Fibroblast of skin of right quadriceps (primary cell): Measurements from ENCODE around the gene SNPH.

Source experiments
- DNase-seq: peaks from one replicate; pipeline ENCODE4 v3.0.0-alpha.2; 2013

Gene SNPH

DNA sequence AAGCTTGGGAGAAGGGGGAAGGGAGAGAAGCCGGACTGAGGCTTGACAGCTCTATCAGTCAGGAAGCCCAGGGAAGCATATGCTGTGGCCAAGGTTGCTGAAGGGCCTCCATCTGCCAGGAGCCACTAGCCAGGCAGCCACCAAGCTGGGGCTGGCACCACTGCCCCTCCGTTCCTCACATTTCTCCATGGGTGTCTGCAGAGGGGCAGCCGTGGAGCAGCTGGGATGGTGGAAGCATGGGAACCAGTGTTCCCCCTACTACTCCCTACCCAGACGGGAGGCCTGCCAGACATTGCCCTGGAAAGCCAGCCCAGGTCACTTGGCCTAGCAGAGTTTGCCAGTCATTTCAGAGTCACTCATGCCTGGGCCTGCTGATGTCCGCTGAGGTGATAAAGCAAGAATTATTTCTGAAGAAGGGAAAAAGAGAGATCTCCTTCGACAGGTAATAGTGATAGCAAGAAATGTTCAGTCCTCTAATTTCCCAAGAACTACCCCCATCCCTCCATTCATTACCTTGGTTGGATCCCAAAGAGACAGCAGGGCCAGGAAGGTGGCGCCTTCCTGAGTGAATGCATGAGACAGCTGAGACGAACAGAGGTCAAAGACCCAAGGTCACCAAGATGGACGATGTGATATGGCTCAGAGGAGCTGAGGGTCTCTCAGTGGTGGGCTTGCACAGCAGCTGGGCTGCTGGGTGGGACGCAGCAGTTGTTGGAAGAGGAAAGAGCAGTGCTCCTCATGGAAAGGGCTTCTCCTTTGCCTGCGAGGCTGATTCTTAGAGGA lies 21.9 kb downstream of the SNPH start:
- DNase-seq, result no peak

DNA sequence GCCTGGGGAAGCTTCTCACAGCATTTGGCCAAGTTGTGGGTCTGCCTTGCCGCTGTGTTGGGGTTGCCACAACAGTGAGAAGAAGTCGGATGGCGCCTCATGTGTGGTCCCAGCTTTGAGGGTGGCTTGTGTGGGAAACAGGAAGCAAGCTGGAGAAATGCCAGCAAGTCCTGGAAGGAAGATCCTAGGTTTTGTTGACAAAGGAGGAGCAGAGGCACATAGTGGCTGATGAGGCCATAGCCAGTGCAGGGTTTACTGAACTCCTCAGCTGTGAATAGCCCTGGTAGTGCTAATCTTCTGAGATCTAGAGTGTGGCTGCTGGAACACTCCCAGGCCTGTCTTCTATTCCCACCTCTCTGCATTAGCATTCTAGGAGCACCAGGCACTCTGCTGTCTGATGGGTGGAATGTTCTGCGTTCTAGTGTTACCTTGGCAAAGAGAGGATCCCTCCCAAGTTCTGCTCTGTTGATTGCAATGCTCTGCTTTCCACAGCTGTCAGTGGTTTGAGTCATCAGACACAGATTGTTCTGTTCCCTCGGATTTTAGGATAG lies 25.2 kb downstream of the SNPH start:
- DNase-seq, result peak; percentile 39

DNA sequence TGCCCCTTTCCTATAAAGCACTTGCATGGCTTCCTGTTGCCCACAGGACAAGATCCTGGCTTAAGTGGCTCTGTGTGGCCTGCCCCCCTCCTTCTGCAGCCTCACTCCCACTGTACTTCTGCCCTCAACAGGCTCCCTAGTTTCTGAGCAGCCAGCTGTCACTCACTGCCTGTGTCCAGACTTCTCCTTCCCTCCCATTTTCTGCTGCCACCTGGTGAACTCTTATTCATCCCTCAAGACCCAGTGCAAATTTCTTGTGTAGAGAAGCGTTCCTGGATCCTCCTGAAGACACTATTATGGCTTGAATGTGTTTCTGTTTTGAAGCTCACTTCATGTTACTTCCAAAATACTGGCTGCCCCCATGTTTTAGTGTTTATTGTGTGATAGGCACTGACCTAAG lies 26.5 kb downstream of the SNPH start:
- DNase-seq, result no peak

DNA sequence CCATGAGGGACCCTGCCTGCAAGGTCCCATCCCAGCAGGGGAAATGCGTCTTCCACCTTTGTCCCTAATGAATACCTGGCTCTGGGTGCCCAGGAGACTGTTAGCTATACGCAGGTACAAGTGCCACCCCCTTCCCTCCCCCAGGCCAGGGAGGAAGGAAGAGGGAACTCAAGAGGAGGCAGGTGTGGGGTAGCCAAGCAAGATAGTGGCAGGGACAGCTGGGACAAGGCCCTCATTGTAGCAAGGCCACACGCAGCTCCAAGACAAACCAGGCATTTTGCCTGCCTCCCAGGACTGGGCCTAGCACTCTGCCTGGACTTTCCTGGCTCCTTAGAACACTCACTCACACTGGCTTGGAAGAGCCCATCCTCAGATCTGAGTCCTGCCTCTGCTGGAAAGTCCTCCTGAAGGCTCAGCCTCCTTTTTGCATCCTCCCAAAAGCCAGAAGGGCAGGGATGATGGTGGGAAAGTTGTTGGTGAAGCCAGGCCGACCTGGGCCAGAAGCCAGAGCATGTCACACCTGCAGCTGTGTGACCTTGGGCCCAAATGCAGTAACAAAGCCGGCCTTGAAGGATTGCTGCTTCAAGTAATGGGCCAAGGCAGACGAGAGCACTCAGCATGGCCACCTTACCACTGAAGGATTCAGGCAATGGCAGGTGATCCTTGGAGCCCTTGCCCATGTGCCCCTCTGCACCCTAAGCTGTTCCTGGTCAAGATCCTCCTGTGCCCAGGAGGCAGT lies 27.7 kb downstream of the SNPH start:
- DNase-seq, result no peak

DNA sequence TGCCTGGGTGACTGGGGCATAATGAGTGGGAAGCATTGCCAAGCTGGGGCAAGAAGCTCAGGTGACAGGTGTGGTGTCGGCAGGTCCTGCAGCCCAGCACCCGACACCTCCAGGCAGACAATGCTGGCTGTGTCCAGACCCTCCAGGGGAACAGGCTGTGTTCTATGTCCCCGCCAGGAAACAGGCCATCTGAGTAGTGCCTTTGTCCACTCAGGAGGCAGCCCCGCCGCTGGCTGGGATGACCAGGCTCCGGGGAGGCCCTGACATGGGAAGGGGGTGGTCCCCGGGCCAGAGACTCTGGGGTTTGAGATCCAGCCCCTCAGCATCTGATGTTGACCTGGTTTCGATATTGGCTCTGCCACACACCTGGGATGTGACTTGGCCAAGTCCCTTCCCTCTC lies 28.4 kb downstream of the SNPH start:
- DNase-seq, result no peak

DNA sequence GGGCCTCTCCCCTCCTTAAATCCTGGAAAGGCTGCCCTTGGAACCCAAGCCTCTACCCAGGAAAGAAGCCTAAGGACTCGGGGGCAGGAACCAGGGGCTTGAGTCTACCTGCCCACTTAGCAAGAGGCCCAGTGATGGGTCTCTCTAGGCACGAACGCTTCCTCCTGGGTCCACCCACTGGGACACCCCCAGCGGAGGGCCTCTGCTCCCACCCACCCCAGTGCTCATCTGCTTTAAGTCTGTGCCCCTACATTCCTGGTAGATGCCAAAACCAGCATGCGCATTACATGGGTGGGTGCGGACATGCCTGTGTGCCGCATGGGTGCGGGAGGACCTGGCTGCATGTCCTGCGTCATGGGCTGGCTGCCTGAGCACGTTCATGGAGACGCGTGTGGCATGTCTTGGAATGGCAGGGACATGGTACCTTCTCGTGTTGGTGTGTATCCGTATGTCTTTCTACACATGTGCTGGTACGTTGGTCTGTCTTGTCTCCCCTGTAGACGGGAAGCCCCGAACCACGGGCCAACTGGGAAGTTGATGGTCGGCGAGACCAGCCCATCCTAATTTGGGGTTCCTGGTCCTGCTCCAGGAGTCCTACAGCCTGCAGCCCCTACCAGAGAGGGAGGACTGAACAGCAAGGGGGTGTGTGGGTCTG lies 29.3 kb downstream of the SNPH start:
- DNase-seq, result no peak

DNA sequence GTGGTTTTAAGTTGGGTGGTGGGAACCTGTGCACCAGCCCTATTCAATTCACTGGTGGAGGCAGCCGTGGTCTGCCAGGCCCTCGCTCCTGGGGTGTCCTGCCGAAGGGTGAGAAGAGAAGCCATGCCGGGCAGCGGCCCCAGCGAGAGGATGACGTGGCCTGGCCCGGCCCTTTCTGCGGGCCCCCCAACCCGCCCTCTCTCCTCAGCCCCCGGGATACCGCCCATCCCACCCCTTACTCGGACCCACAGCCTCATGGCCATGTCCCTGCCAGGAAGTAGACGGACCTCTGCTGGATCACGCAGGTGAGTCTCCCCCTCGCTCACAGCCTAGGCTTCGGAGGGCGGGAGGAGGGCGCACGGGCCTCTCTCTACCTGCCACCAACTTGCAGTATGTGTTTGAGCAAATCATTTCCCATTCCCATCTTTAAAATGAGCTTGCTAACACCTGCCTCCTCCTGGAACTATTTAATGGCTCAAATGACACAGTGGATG lies 30.1 kb downstream of the SNPH start:
- DNase-seq, result no peak

DNA sequence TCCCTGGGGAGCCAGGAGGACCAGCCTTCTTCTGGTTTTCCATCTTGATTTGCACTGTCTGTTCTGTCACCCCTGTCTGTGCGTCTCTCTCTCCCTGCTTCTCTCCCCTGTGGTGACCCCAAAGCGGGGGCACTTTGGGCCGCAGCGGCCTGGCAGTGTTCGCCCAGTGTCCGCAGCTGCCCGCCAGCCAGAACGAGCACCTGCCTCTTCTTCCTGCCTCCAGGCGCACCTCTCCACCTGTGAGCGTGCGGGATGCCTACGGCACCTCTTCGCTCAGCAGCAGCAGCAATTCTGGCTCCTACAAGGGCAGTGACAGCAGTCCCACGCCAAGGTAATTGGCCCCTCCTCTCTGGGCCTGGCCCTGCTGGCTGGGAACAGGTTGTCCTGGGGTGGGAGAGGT lies 30.8 kb downstream of the SNPH start:
- DNase-seq, result no peak

DNA sequence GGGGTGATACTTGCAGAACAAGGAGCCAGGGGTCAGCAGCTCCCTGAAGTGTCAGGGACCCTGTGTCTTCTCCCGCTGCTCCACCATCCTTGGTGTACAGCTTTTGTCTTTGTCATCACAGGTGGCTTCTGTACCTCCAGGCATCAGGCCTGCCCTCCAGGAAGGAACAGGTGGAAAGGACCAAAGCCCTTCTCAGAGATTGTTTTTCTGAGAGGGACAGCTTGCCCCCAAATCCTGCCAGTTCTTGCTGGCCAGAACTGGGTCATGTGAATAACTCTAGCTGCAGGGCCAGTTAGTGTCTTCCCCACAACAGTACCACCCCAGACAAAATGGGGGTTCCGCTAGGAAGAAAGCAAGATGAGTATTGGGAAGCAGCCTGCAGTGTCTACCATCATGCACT lies 31.4 kb downstream of the SNPH start:
- DNase-seq, result no peak

DNA sequence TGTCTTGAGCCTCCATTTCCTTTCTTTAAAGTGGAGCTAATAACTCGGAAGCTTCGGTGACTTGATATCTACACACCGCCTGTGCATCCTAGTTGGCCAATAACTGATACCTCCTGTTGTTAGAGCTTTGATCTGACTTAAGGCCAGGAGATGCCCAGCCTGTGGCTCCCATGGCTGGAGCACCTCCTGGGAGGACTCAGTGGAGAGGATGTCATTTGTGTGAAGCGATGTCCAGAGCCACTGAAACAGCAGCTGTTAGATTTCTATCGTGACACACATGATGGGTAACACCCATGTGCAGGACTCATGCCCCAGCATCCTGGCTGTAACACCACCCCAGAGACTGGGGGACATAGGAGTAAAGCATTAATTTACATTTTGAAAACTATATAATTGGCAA lies 32.1 kb downstream of the SNPH start:
- DNase-seq, result no peak

DNA sequence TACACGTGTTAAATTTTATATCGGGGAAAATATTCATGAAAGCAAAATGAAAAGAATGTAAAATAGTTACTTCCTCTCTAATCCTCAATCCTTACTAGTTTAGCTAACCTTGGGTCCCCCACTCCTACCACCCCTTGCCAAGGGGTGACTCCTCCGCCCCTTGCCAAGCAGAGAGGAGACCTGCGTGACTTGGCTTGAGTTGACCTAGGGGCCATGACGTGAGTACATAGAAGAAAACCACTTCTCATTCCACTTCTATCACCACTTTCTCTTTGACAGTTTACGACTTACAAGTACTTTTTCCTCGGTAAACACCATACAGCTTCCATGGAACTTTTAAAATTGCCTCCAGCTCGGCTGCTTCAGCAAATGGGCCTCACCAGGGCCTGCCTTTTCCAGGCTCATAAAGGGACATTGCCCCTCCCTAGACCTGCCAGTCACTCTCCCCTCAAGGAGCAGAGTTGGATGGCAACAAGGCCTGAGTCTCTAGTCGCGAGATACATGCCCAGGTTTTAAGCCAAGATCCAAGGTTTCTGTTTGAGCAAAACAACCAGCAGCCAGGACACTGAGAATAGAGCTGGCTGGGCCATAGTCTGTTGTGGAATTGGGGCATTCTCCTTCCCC lies 32.9 kb downstream of the SNPH start:
- no peak for DNase-seq

DNA sequence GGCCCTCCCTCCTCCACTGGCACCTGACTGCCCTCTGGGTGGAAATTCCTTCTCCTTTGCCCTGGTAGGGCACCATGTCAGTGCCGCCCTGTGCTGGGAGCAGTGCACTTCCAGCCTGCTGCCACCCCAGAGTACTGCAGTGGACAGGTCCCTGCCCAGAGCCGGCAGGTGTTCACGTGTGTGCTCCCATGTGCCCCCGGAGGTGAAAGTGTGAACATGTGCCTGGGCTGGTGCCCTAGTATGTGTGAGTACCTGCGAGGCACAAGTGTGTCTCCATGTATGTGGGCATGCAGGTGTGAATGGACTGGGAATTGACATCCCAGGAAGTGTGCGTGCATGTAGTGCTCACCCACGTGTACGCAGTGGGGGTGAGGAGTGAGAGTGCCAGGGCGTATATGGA lies 33.4 kb downstream of the SNPH start:
- no peak for DNase-seq

DNA sequence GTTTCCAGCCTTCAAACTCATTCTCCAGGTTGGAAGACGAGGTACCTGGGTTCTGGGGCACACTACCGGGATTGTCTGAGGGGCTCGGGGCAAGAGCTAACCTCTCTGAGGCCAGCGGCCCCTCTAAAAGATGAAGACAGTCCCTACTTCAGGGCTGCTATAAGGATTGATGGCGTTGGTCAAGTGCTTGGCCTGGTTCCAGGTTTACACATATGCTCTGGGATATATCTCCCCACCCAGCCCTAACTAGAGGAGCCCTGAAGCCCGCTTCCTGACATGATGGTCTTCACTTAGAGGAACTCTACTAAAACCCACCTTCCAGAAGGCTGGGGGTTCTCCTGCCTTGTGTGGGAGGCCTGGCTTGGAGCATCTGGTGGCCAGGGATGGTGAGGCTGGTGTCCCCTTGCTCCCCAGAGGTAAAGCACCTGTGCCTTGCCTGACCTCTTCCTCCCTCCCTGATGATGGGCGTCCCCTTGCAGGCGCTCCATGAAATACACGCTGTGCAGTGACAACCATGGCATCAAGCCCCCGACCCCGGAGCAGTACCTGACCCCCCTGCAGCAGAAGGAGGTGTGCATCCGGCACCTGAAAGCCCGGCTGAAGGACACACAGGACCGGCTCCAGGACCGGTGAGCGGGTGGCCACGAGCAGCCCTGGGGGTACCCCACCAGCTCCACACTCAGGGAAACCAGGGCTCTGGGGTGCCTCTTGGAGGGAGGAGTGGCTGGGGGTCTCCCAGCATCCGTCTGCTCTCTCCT lies 34.2 kb downstream of the SNPH start:
- DNase-seq, result no peak

DNA sequence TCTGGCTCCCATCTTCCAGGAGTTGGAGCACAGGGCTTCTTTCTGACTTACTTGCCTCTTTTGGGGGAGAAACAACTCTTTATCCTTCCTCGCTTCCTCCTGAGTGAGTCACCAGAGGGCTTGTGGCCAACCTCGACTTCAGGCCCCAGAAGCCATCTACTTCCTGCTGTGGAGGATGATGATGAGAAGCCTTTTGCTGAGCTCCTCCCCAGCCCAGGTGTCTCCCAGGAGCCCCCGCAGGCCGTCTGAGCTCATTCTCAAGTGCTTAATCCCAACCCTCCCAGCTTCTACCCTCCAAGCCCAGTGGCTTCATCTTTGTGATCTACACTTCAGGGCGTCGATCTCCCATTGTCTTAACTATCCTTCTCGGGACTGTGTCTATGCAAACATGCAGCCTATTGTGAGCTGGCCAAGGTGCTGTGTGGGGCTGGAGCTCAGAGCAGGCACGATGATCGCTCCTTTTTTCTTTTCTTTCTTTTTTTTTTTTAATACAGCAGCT lies 35.0 kb downstream of the SNPH start:
- DNase-seq, result peak; percentile 64

DNA sequence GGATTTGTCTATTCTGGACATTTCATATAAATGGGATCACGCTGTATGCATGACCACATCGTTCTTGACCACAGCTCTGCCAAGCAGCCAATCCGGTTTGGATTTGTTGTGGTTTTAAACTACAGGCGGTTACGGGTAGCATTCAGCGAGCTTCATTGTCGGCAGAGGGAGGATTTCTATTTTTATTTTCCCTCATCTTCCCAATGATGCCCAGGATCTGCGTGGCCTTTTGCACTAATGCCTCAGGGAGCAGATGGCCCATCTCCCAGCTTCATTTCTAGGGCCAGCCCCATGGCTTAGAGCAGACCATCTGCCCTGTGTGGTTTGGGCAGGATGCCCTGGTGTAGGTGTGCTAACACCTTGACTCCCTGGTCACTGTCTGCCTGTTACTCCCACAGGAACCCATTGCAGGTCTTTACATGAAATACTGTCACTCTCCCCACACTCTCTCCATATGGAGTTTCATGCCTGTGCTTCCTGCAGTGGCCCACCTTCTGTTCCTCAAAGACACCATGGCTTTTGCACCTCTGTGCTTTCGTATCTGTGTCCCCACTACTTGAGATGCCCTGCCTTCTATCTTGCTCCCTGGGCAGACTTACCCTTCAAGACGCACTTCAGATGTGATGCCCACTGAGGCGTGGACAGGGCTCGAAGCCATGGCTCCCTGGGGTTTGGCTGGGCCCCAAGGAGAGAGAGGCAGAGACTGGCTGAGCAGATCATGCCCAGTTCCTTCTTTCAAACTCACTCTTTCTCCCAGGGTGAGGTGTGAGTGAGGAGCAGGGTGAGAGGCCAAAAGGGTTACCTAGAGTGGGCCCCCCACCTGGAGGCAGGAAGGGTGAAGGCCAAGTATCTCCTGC lies 36.8 kb downstream of the SNPH start:
- DNase-seq, result no peak

DNA sequence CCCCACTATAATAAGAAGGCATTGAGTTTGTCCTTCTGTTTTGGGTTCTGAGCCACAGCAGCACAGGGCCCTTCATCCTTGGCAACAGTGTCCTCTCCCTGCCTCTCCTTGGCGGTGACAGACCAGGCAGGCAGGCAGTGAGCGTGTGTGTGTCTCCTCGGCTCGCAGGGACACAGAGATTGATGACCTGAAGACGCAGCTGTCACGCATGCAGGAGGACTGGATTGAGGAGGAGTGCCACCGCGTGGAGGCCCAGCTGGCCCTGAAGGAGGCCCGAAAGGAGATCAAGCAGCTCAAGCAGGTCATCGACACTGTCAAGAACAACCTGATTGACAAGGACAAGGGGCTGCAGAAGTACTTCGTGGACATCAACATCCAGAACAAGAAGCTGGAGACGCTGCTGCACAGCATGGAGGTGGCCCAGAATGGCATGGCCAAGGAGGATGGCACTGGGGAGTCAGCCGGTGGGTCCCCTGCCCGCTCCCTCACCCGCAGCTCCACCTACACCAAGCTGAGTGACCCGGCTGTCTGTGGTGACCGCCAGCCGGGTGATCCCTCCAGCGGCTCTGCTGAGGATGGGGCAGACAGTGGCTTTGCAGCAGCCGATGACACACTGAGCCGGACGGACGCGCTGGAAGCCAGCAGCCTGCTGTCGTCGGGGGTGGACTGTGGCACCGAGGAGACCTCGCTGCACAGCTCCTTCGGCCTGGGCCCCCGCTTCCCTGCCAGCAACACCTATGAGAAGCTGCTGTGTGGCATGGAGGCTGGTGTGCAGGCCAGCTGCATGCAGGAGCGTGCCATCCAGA lies 38.8 kb downstream of the SNPH start:
- DNase-seq, result no peak

DNA sequence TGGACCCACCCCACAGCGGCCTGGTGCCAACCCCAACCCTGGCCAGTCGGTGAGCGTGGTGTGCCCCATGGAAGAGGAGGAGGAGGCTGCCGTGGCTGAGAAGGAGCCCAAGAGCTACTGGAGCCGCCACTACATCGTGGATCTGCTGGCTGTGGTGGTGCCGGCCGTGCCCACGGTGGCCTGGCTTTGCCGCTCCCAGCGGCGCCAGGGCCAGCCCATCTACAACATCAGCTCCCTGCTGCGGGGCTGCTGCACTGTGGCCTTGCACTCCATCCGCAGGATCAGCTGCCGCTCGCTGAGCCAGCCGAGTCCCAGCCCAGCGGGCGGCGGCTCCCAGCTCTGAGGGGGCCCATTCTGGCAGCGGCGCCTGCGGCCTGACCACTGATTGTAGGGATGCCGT lies 39.6 kb downstream of the SNPH start:
- DNase-seq, result no peak

DNA sequence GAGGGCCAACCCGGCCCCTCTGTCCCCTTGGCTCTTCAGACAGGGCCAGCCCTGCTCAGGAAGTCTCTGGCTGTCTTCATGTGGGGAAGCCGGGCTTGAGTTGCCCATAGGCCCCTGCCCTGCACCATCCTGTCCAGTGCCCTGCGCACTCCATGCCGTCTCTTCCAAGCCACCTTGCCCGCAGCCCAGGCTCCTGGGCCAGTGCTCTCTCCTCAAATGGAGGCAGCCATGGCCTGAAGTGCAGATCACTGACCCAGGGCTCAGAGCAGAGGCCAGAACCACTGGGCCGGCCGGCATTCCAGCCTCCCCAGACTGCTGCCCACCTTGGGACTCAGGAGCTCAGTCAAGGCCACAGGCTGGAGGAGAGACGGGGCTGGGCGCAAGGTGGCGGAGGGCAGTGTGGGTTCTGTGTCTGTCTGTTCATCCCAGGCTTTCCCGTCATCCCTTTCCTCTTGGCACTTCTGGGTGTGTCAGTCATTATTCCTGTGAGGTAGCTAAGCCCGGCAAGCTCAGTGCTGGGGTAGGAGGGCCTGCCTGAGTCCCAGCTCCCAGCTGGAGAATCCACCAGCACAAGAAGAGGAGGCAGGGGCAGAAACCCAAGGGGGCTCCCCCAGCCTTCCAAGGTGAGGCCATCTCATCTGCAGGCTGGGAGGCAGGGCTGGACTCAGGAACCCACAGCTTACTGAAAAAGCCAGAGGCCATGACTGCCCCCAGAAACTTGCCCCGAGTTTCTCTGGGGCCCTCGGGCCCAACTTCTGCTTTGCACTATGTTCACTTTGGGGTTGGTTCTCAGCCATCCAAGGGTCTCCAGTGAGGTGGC lies 40.4 kb downstream of the SNPH start:
- no peak for DNase-seq

DNA sequence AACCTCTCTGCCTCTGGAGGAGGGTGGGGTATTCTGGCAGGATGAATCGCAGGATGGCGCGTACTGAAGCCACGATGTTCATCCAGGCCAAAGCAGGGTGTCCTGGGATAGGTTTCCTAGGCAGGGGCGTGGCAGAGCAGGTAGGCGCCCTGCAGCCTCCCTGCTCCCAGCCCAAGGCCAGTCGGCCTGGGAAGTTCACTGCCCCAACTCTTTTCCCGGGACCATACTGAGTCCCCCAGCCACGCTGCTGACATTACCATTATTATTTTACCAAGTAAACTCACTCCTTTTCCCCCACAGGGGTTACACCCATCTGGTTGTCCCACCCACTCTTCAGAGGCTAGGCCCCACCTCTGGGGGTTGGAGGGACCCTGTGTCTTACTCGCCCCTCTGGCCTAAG lies 41.1 kb downstream of the SNPH start:
- no peak for DNase-seq
